ENCODE data around the gene PLCB3.

PLCB3 gene

GRCh38 chr11:64223001-64223651 is 28.2 kb upstream of the PLCB3 start:
- FAIRE-seq: no peak

GRCh38 chr11:64224151-64224890 is 27.0 kb upstream of the PLCB3 start:
- no peak for FAIRE-seq

DNA sequence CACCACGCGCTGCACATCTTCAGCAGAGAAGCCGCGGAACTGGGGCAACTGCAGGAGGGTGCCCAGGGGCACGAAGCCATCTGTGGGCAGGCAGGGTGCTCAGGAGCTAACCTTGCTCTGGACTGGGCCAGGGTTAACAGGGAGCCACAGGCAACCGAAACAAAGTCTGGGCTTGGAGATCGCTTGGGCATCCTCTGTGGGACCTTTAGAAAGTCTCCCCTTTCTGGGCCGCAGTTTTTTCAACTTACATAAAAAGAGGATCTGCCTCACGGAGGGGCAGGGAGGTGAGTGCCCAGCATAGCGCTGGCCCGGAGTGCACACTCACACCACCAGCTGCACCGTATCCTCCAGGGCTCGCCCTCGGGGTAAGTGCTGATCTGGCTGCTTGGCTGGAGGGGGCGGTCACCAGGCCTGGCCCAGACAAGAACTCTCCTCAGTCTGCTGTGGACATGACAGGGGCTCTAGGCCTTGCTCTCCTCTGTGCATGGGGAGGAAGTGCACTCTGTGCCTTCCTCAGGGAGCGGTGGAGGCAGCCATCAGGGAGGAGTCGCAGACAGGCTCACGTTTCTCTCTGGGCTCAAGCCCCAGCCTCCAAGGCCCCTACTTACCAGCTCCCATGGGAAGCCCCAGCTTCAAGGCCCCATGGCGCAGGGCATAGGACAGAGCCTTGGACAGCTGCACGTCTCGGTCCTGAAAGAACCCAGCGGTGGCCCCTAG is 26.3 kb upstream of the PLCB3 start:
- no peak for FAIRE-seq

DNA sequence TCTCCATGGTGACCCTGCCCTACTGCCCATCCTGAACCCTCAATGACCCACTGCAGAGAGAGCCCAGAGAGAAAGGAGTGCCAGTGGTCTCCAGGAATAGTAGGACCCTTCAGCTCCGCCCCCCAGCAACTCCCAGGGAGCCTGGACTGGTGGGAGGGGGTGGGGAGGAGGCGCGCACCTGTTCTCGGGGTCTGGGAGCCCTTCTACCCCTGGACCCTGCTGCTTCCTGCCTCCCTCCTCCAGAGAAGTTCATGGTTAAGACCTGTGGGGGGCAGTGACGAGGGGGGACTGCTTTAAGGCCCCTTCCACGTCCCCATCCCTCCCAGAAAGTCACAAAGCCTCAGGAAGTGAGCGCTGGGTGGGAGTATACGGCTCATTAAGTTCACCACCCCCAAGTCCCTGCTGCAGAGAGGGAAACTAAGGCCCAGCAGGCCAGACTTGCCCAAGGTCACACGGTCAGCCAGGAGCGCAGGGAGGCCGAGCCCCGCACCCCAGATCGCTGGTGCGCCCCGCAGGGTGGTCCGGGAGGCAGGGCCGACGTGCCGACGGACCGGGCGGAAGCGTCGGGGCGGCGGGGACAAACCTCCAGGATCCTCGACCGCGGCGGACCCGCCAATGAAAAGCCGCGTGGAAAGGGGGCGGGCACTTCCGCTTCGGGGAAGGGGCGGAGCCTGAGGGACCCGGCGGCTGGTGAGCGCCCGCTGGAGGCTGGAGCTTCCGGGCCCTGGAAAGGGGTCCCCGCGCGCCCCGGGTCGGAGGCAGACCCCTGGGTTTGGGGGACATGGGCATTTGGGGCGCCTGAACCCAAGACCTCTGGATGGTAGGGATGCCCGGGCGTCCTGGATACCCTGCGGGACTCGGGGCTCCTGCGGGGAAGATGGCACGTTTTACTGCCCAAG is 25.5 kb upstream of the PLCB3 start, which contains the start of the genes NUDT22 and TRPT1:
TSS of gene NUDT22 (plus strand) at position 667 of the 899 bp plus-strand sequence. CDS start 379 bp downstream, outside the sequence.
TSS of gene TRPT1 (minus strand) at position 579 of the 899 bp plus-strand sequence. CDS start at position 253, 326 bp downstream.
- no peak for FAIRE-seq

- FAIRE-seq: no peak
Measured at GRCh38 chr11:64226507-64227051, 24.8 kb upstream of the PLCB3 start.

GRCh38 chr11:64227405-64227956 is 23.8 kb upstream of the PLCB3 start:
- no peak for FAIRE-seq

- no peak for FAIRE-seq
Measured at GRCh38 chr11:64229090-64229743, 22.1 kb upstream of the PLCB3 start.

GRCh38 chr11:64229744-64230170 is 21.6 kb upstream of the PLCB3 start:
- no peak for FAIRE-seq

DNA sequence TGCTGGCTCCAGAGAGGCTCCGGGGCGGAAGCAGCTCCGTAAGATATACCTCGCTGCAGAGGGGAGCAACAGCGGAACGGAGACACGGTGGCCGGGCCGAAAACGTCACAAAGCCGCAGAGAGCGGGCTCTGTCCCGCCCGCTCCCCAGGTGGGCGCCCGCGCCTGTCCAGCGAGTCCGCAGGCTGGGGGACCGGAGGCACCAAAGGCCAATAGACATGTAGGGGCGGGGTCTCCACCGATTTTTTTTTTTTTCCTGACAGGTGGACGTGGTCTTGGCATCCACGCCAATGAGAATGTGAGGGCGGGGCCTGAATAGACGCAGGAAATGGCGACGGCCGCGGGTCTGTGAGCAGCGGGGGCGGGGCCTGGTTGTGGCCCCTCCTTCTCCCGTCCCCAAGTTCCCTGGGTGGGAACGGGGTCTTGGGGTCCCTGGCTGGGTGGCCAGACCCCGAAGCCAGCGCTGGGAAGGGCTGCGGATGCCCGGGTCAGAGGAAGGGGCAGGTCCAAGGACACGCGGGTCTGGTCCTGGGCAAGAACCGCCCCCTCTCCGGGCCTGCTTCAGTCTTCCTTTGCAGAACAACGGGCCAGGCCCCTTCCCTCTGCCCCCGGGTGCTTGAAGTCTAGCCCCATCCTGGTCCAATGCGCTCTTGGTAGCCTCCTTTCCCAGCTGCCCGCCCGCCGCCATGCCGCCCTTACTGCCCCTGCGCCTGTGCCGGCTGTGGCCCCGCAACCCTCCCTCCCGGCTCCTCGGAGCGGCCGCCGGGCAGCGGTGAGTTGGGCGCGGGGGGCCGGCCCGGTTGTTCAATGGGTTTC is 21.0 kb upstream of the PLCB3 start, which contains the start of gene DNAJC4:
TSS of gene DNAJC4 (plus strand) at position 378 of the 814 bp plus-strand sequence. CDS start at position 685, 307 bp downstream.
- FAIRE-seq: no peak

DNA sequence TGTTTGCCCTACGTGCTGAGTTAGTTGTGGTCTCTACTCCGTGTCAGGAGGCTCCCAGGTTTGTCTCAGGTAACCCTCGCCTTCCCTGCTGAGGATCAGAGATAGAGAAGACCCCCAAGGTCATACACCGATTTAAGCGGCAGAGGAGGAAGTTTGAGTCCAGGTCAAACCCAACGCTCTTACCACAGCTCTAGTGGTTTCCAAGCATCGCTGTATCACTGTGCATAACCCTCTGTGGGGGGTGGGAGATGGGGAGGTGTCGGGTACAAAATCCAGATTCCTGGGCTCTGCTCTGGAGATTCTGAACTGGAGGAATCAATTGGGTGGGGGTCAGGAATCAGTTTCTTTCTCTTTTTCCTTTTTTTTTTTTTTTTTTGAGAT is 20.4 kb upstream of the PLCB3 start:
- FAIRE-seq: no peak

DNA sequence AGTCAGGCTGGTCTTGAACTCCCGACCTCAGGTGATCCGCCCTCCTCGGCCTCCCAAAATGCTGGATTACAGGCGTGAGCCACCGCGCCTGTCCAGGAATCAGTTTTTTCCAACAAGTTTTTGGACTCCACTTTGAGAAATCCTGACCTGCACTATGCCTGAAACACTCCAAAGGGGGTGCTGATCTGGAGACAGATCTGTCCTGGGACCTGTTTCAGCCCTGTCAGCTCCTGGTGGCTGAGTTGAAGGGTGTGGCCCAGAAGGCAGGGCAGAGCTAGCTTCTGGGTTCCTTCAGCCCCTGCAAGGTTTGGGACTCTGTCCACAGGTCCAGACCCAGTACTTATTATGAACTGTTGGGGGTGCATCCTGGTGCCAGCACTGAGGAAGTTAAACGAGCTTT is 19.8 kb upstream of the PLCB3 start:
- no peak for FAIRE-seq

GRCh38 chr11:64232182-64232966 is 19.0 kb upstream of the PLCB3 start:
- no peak for FAIRE-seq

DNA sequence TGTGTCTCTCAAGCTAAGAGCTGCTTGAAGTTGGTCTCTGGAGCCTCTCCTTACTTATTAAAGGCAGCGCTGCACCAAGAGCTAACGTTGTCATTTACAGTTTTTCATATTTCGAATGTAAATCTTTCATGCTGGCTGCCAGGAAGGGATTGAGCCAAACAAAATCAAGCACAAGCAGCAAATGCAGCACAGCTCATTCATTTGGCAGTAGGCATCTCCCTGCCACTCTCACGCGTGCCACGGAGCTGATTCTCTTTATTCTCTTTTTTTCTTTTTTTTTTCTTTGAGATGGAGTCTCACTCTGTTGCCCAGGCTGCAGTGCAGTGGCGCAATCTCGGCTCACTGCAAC is 18.4 kb upstream of the PLCB3 start:
- no peak for FAIRE-seq

- no peak for FAIRE-seq
Measured at GRCh38 chr11:64233913-64234586, 17.3 kb upstream of the PLCB3 start, which contains the start of gene VEGFB. VEGFB (plus strand) TSS chr11:64234584; CDS start chr11:64234834, 250 bp downstream.

GRCh38 chr11:64234647-64235379 is 16.5 kb upstream of the PLCB3 start:
- FAIRE-seq: no peak

- FAIRE-seq: no peak
Measured at GRCh38 chr11:64235437-64236161, 15.7 kb upstream of the PLCB3 start.

GRCh38 chr11:64237484-64237951 is 13.8 kb upstream of the PLCB3 start:
- FAIRE-seq: no peak

Measured in TTC549 (cell line).